Measurements from ENCODE around the gene SAE1.
"Not testable (repeated sequence)": the region's sequence is repeated elsewhere in the genome, so short reads cannot be mapped to it uniquely, and the experiment has no call there.

Gene SAE1

GRCh38 chr19:47132194-47132852, 1.7 kb downstream of the SAE1 start:
- DNase-seq: no peak

GRCh38 chr19:47133021-47133471, 2.4 kb downstream of the SAE1 start:
- no peak for DNase-seq

GRCh38 chr19:47134545-47134944, 3.9 kb downstream of the SAE1 start:
- no peak for DNase-seq

- no peak for DNase-seq
Measured at GRCh38 chr19:47135156-47135555, 4.5 kb downstream of the SAE1 start.

GRCh38 chr19:47141252-47141651, 10.6 kb downstream of the SAE1 start:
- DNase-seq: not testable (repeated sequence)

GRCh38 chr19:47141695-47142094, 11.1 kb downstream of the SAE1 start:
- no peak for DNase-seq

- no peak for DNase-seq
Measured at GRCh38 chr19:47142779-47143178, 12.1 kb downstream of the SAE1 start.

- DNase-seq: no peak
Measured at GRCh38 chr19:47143322-47144073, 12.9 kb downstream of the SAE1 start.

GRCh38 chr19:47144630-47145029, 14.0 kb downstream of the SAE1 start:
- DNase-seq: no peak

GRCh38 chr19:47145639-47146486, 15.2 kb downstream of the SAE1 start:
- peak in 1 of 2 donors; percentile 65 for DNase-seq

GRCh38 chr19:47146920-47147319, 16.3 kb downstream of the SAE1 start:
- no peak for DNase-seq

- DNase-seq: no peak
Measured at GRCh38 chr19:47151627-47152026, 21.0 kb downstream of the SAE1 start.

- no peak for DNase-seq
Measured at GRCh38 chr19:47152205-47152604, 21.6 kb downstream of the SAE1 start.

GRCh38 chr19:47152632-47153031, 22.0 kb downstream of the SAE1 start:
- no peak for DNase-seq

- no peak for DNase-seq
Measured at GRCh38 chr19:47153266-47153665, 22.6 kb downstream of the SAE1 start.

GRCh38 chr19:47155148-47155547, 24.5 kb downstream of the SAE1 start:
- no peak for DNase-seq

GRCh38 chr19:47156861-47157430, 26.3 kb downstream of the SAE1 start:
- peak; percentile 29 to 51 for DNase-seq

GRCh38 chr19:47157431-47158321, 27.0 kb downstream of the SAE1 start:
- peak; percentile 27 to 51 for DNase-seq

- no peak for DNase-seq
Measured at GRCh38 chr19:47158367-47158791, 27.7 kb downstream of the SAE1 start.

GRCh38 chr19:47158879-47159503, 28.4 kb downstream of the SAE1 start:
- peak; percentile 46 to 69 for DNase-seq

- DNase-seq: no peak
Measured at GRCh38 chr19:47161876-47162489, 31.3 kb downstream of the SAE1 start.
